Muscle of leg (tissue), 11 donors: Measurements from ENCODE around the gene CDC25C. TPM values are rescaled to one million over a fixed set of nuclear protein-coding genes. Genes with fewer than 3 reads are reported as not detected.
"Not testable (repeated sequence)": the region's sequence is repeated elsewhere in the genome, so short reads cannot be mapped to it uniquely, and the experiment has no call there.

ENCODE experiments used
- DNase-seq: peaks from one replicate; pipeline ENCODE4 v3.0.0; 2013
- H3K27ac ChIP-seq: one replicate; pipeline ENCODE4 v1.5.1; 2013; ENCODE audit warnings: mild to moderate bottlenecking, low read length, control low read depth
- H3K27me3 ChIP-seq: one replicate; pipeline ENCODE4 v1.6.1; 2013; ENCODE audit warnings: low read length; ENCODE audit not compliant: control insufficient read depth, insufficient read depth
- H3K36me3 ChIP-seq: one replicate; pipeline ENCODE4 v1.6.1; 2013; ENCODE audit warnings: low read length; ENCODE audit not compliant: control insufficient read depth, insufficient read depth
- H3K4me1 ChIP-seq: one replicate; pipeline ENCODE4 v1.6.1; 2013; ENCODE audit warnings: low read length; ENCODE audit not compliant: control insufficient read depth, insufficient read depth
- H3K4me3 ChIP-seq: one replicate; pipeline ENCODE4 v1.5.1; 2013; ENCODE audit warnings: low read length, control low read depth
- H3K9me3 ChIP-seq: replicated peaks from 2 replicates; pipeline ENCODE4 v1.6.1; 2013; ENCODE audit warnings: low read depth, low read length; ENCODE audit not compliant: control insufficient read depth
- WGBS: methylation state at CpG from one replicate; pipeline ENCODE4 v1.1.5; 2013; ENCODE audit warnings: missing lambda C conversion rate; ENCODE audit not compliant: insufficient coverage; 5-methylcytosine and 5-hydroxymethylcytosine counted together
- polyA plus RNA-seq, 8 donors: library from polyadenylated mRNA; unstranded; fragments of 120-200 nt; gene quantifications; one replicate each; pipeline versions ENCODE4 v1.2.1 to v1.2.3, GENCODE V29; 2013; ENCODE audit warnings: inconsistent platforms in 1 of 8, low replicate concordance in 1 of 8; ENCODE audit not compliant: insufficient read length in 8 of 8, insufficient read depth in 1 of 8
- total RNA-seq: library from RNA; stranded (reverse); fragments of 120-200 nt; gene quantifications from one replicate; pipeline ENCODE4 v1.2.4, GENCODE V29; 2013

CDC25C gene
- total and polyA plus RNA-seq, 9 donors = 3.0 to 5.3 (median 4.0) TPM

- 48% methylated on average over 3 of the region's 4 CpGs for WGBS
- Histone ChIP-seq H3K27ac (no peak overlapping the region), H3K4me3 (no peak overlapping the region), H3K27me3 (peaks cover 5% of the 10 kb centered on the region), H3K36me3 (no peaks in the 10 kb centered on the region), H3K9me3 (no peaks in the 10 kb centered on the region), H3K4me1 (no peaks in the 10 kb centered on the region)
- no peak for DNase-seq
Measured at GRCh38 chr5:138258704-138259292, 72.8 kb downstream of the CDC25C start.

- WGBS = 53% methylated on average over 26 of the region's 29 CpGs
- H3K9me3 ChIP-seq = no peaks in the 10 kb centered on the region
- no peak for DNase-seq
- H3K27ac ChIP-seq = no peak overlapping the region
- H3K4me1 ChIP-seq = no peaks in the 10 kb centered on the region
- H3K4me3 ChIP-seq = no peak overlapping the region
- peaks cover 5% of the 10 kb centered on the region for H3K27me3 ChIP-seq
- H3K36me3 ChIP-seq = no peaks in the 10 kb centered on the region
Measured at GRCh38 chr5:138257583-138257982, 74.0 kb downstream of the CDC25C start.

GRCh38 chr5:138252944-138253343 is 78.7 kb downstream of the CDC25C start:
- no peaks in the 10 kb centered on the region for H3K36me3 ChIP-seq
- no peaks in the 10 kb centered on the region for H3K9me3 ChIP-seq
- no peak overlapping the region for H3K27ac ChIP-seq
- peaks cover 5% of the 10 kb centered on the region for H3K27me3 ChIP-seq
- H3K4me1 ChIP-seq = no peaks in the 10 kb centered on the region
- no peak for DNase-seq
- 64% methylated on average over 3 of the region's 3 CpGs for WGBS
- H3K4me3 ChIP-seq = no peak overlapping the region

GRCh38 chr5:138247800-138248199 is 83.8 kb downstream of the CDC25C start:
- H3K27me3 ChIP-seq = peaks cover 10% of the 10 kb centered on the region
- not testable (repeated sequence) for H3K4me1 ChIP-seq, H3K36me3 ChIP-seq, H3K4me3 ChIP-seq, H3K27ac ChIP-seq, DNase-seq, H3K9me3 ChIP-seq
- 100% methylated on average over 1 of the region's 2 CpGs for WGBS

GRCh38 chr5:138246822-138247221 is 84.8 kb downstream of the CDC25C start:
- no peaks in the 10 kb centered on the region for H3K36me3 ChIP-seq
- WGBS = 96% methylated on average over 2 of the region's 4 CpGs
- no peak for DNase-seq
- H3K4me3 ChIP-seq = no peak overlapping the region
- peaks cover 17% of the 10 kb centered on the region for H3K27me3 ChIP-seq
- peaks cover 3% of the 10 kb centered on the region for H3K4me1 ChIP-seq
- no peak overlapping the region for H3K27ac ChIP-seq
- H3K9me3 ChIP-seq = no peaks in the 10 kb centered on the region

GRCh38 chr5:138246334-138246733 is 85.3 kb downstream of the CDC25C start:
- Histone ChIP-seq H3K36me3 (no peaks in the 10 kb centered on the region), H3K27me3 (peaks cover 20% of the 10 kb centered on the region), H3K9me3 (no peaks in the 10 kb centered on the region), H3K4me3 (no peak overlapping the region), H3K27ac (no peak overlapping the region), H3K4me1 (peaks cover 7% of the 10 kb centered on the region)
- DNase-seq = no peak
- 75% methylated on average over 2 of the region's 4 CpGs for WGBS

GRCh38 chr5:138245717-138246116 is 85.9 kb downstream of the CDC25C start:
- no peaks in the 10 kb centered on the region for H3K9me3 ChIP-seq
- H3K4me3 ChIP-seq = no peak overlapping the region
- no CpG with 5 or more reads among the region's 1 CpG for WGBS
- peaks cover 25% of the 10 kb centered on the region for H3K27me3 ChIP-seq
- no peak overlapping the region for H3K27ac ChIP-seq
- H3K36me3 ChIP-seq = no peaks in the 10 kb centered on the region
- peak; percentile 21 for DNase-seq
- H3K4me1 ChIP-seq = peaks cover 8% of the 10 kb centered on the region

- WGBS = 67% methylated on average over 1 of the region's 2 CpGs
- DNase-seq = peak; percentile 19
- no peaks in the 10 kb centered on the region for H3K36me3 ChIP-seq
- no peaks in the 10 kb centered on the region for H3K9me3 ChIP-seq
- peaks cover 32% of the 10 kb centered on the region for H3K27me3 ChIP-seq
- H3K27ac ChIP-seq = no peak overlapping the region
- H3K4me1 ChIP-seq = peaks cover 8% of the 10 kb centered on the region
- no peak overlapping the region for H3K4me3 ChIP-seq
Measured at GRCh38 chr5:138243794-138244193, 87.8 kb downstream of the CDC25C start.

GRCh38 chr5:138241688-138242571 is 89.7 kb downstream of the CDC25C start:
- Histone ChIP-seq H3K9me3 (no peaks in the 10 kb centered on the region), H3K27me3 (peaks cover 32% of the 10 kb centered on the region), H3K4me1 (peaks cover 8% of the 10 kb centered on the region), H3K36me3 (no peaks in the 10 kb centered on the region), H3K4me3 (peak overlapping the region; percentile 41), H3K27ac (no peak overlapping the region)
- DNase-seq = peak; percentile 36
- 1% methylated on average over 42 of the region's 67 CpGs for WGBS

GRCh38 chr5:138240650-138241385 is 90.8 kb downstream of the CDC25C start:
- WGBS = no CpG with 5 or more reads among the region's 3 CpGs

More at GRCh38 chr5:138240650-138241385, 90.8 kb downstream of the CDC25C start:
- Histone ChIP-seq H3K9me3 (no peaks in the 10 kb centered on the region), H3K27ac (no peak overlapping the region), H3K27me3 (peaks cover 32% of the 10 kb centered on the region), H3K4me3 (no peak overlapping the region), H3K36me3 (no peaks in the 10 kb centered on the region), H3K4me1 (peaks cover 8% of the 10 kb centered on the region)
- DNase-seq = no peak
